Measurements from ENCODE around the gene FBXO17.
"Not testable (repeated sequence)": the region's sequence is repeated elsewhere in the genome, so short reads cannot be mapped to it uniquely, and the experiment has no call there.

FBXO17 gene

GRCh38 chr19:38993271-38993670 is 17.7 kb upstream of the FBXO17 start:
- no peak for DNase-seq
- TF ChIP-seq POLR2A (IDR thresholded peaks at IDR 0.05; ENCODE audit: low read length) (no peak), GATA1 (IDR thresholded peaks at IDR 0.05; ENCODE audit: low read depth, low read length) (no peak)

- no peak for DNase-seq
- TF ChIP-seq GATA1 (IDR thresholded peaks at IDR 0.05; ENCODE audit: low read depth, low read length) (no peak), POLR2A (IDR thresholded peaks at IDR 0.05; ENCODE audit: low read length) (no peak)
These were observed 15.6 kb upstream of the FBXO17 start for GRCh38 chr19:38990949-38991697.

GRCh38 chr19:38989614-38990013 is 14.1 kb upstream of the FBXO17 start:
- DNase-seq: not testable (repeated sequence)

GRCh38 chr19:38989066-38989605 is 13.6 kb upstream of the FBXO17 start:
- TF ChIP-seq POLR2A (IDR thresholded peaks at IDR 0.05; ENCODE audit: low read length): no peak
- no peak for DNase-seq

- DNase-seq: not testable (repeated sequence)
These were observed 13.1 kb upstream of the FBXO17 start for GRCh38 chr19:38988627-38989026.

- DNase-seq: not testable (repeated sequence)
These were observed 12.2 kb upstream of the FBXO17 start for GRCh38 chr19:38987745-38988144.

- no peak for TF ChIP-seq POLR2A (IDR thresholded peaks at IDR 0.05; ENCODE audit: low read length)
- TF ChIP-seq GATA1 (IDR thresholded peaks at IDR 0.05; ENCODE audit: low read depth, low read length): no peak
- no peak for DNase-seq
These were observed 9.7 kb upstream of the FBXO17 start for GRCh38 chr19:38985262-38985661.

GRCh38 chr19:38980583-38981374 is 5.2 kb upstream of the FBXO17 start:
- DNase-seq: no peak
- TF ChIP-seq POLR2A (IDR thresholded peaks at IDR 0.05; ENCODE audit: low read length) (no peak), GATA1 (IDR thresholded peaks at IDR 0.05; ENCODE audit: low read depth, low read length) (no peak)

GRCh38 chr19:38979812-38980211 is 4.3 kb upstream of the FBXO17 start:
- no peak for DNase-seq
- TF ChIP-seq GATA1 (IDR thresholded peaks at IDR 0.05; ENCODE audit: low read depth, low read length) (no peak), POLR2A (IDR thresholded peaks at IDR 0.05; ENCODE audit: low read length) (no peak)

- DNase-seq: no peak
- no peak for TF ChIP-seq GATA1 (IDR thresholded peaks at IDR 0.05; ENCODE audit: low read depth, low read length)
- no peak for TF ChIP-seq POLR2A (IDR thresholded peaks at IDR 0.05; ENCODE audit: low read length)
These were observed 2.8 kb upstream of the FBXO17 start for GRCh38 chr19:38978326-38978689.

- DNase-seq: no peak
- TF ChIP-seq POLR2A (IDR thresholded peaks at IDR 0.05; ENCODE audit: low read length): no peak
- no peak for TF ChIP-seq GATA1 (IDR thresholded peaks at IDR 0.05; ENCODE audit: low read depth, low read length)
These were observed 2.1 kb upstream of the FBXO17 start for GRCh38 chr19:38977445-38978325.

- no peak for DNase-seq
- no peak for TF ChIP-seq GATA1 (IDR thresholded peaks at IDR 0.05; ENCODE audit: low read depth, low read length)
- TF ChIP-seq POLR2A (IDR thresholded peaks at IDR 0.05; ENCODE audit: low read length): no peak
These were observed 324 bp upstream of the FBXO17 start for GRCh38 chr19:38975861-38976271.

- no peak for TF ChIP-seq POLR2A (IDR thresholded peaks at IDR 0.05; ENCODE audit: low read length)
- TF ChIP-seq GATA1 (IDR thresholded peaks at IDR 0.05; ENCODE audit: low read depth, low read length): no peak
- DNase-seq: no peak
These were observed 823 bp downstream of the FBXO17 start for GRCh38 chr19:38974624-38975213.

- no peak for DNase-seq
- TF ChIP-seq POLR2A (IDR thresholded peaks at IDR 0.05; ENCODE audit: low read length) (no peak), GATA1 (IDR thresholded peaks at IDR 0.05; ENCODE audit: low read depth, low read length) (no peak)
These were observed 3.9 kb downstream of the FBXO17 start for GRCh38 chr19:38971672-38972071.

Measured in erythroblast (primary cell).